CD4-positive, alpha-beta T cell treated with Interferon alpha-2 for 1 hour (primary cell): ENCODE results near the gene TAS2R50.

Experiments used
- DNase-seq, 2 donors: peaks; one replicate each; pipeline ENCODE4 v3.0.0-alpha.2; 2020 to 2022

The TAS2R50 gene

GRCh38 chr12:10943167-10943566 is 43.5 kb downstream of the TAS2R50 start:
- DNase-seq: no peak

- DNase-seq: no peak
Measured at GRCh38 chr12:10941916-10942607, 44.6 kb downstream of the TAS2R50 start.

GRCh38 chr12:10941369-10941768 is 45.3 kb downstream of the TAS2R50 start:
- DNase-seq: no peak

GRCh38 chr12:10940389-10940788 is 46.3 kb downstream of the TAS2R50 start:
- DNase-seq: no peak

GRCh38 chr12:10939163-10939562 is 47.5 kb downstream of the TAS2R50 start, which contains the start of gene TAS2R14:
Gene TAS2R14 (minus strand): TSS chr12:10939263. CDS start chr12:10939207, 56 bp downstream.
- no peak for DNase-seq

- DNase-seq: no peak
Measured at GRCh38 chr12:10936506-10936905, 50.2 kb downstream of the TAS2R50 start.
